Spinal cord (tissue), 10 donors: ENCODE results near the gene MYL2. TPM values are rescaled to one million over a fixed set of nuclear protein-coding genes. Genes with fewer than 3 reads are reported as not detected.

Experiments
- DNase-seq, 6 donors: peaks; one replicate each; pipeline versions ENCODE4 v3.0.0 to v3.0.0-alpha.2; 2013 to 2015; ENCODE audit warnings: low spot score in 6 of 6, low read depth in 4 of 6
- H3K27ac ChIP-seq: one replicate; pipeline ENCODE4 v1.5.1; 2013; ENCODE audit warnings: low read depth, low read length, control low read depth
- H3K27me3 ChIP-seq: one replicate; pipeline ENCODE4 v1.6.1; 2013; ENCODE audit warnings: low read length; ENCODE audit not compliant: control insufficient read depth, insufficient read depth
- H3K36me3 ChIP-seq: one replicate; pipeline ENCODE4 v1.6.1; 2013; ENCODE audit warnings: low read length; ENCODE audit not compliant: control insufficient read depth, insufficient read depth
- H3K4me1 ChIP-seq: one replicate; pipeline ENCODE4 v1.6.1; 2013; ENCODE audit warnings: low read length; ENCODE audit not compliant: control insufficient read depth, insufficient read depth
- H3K4me3 ChIP-seq: one replicate; pipeline ENCODE4 v1.5.1; 2013; ENCODE audit warnings: low read depth, low read length, control low read depth
- H3K9me3 ChIP-seq: one replicate; pipeline ENCODE4 v1.6.1; 2013; ENCODE audit warnings: low read length; ENCODE audit not compliant: control insufficient read depth, insufficient read depth
- WGBS: methylation state at CpG from one replicate; pipeline ENCODE4 v1.1.5; 2013; ENCODE audit warnings: missing lambda C conversion rate; ENCODE audit not compliant: insufficient coverage; 5-methylcytosine and 5-hydroxymethylcytosine counted together
- polyA plus RNA-seq, 2 donors: library from polyadenylated mRNA; unstranded; fragments of 120-200 nt; gene quantifications; one replicate each; pipeline ENCODE4 v1.2.1, GENCODE V29; 2013; ENCODE audit not compliant: insufficient read length in 2 of 2
- total RNA-seq, 2 donors: library from RNA; depleted of rRNA in 1 of 2; stranded (reverse); fragments of 120-200 nt in 1 of 2; fragments of >200 nt in 1 of 2; gene quantifications; one replicate each; pipeline versions ENCODE4 v1.2.3 to v1.2.4, GENCODE V29; 2013 to 2014
- donor health status: healthy.

The MYL2 gene
- total and polyA plus RNA-seq, 4 donors, result 2.0 TPM; not detected in 3

DNA sequence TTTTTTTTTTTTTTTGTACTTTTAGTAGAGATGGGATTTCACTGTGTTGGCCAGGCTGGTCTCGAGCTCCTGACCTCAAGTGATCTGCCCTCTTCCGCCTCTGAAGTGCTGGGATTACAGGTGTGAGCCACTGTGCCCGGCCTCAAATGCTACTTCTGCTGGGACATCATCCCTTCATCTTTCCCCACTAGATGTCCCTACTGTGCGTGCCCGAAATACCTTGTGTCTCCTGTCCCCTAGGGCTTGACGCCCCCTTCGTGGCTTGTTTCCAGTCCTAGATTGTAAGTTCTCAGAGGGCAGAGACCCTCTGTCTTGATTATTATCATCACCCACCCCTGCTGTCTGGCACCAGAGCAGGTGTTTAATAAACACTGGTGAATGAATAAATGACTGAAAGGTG, 58.6 kb downstream of the MYL2 start:
- peaks cover 9% of the 10 kb centered on the region for H3K4me1 ChIP-seq
- H3K27me3 ChIP-seq, result no peaks in the 10 kb centered on the region
- DNase-seq, result no peak
- no peak overlapping the region for H3K27ac ChIP-seq
- H3K4me3 ChIP-seq, result no peak overlapping the region
- no peaks in the 10 kb centered on the region for H3K9me3 ChIP-seq
- WGBS, result 94% methylated on average over 6 of the region's 7 CpGs
- H3K36me3 ChIP-seq, result no peaks in the 10 kb centered on the region

Other genes starting within 250 kb of the MYL2 start
- gene HVCN1, start 231.5 kb downstream of the MYL2 start, total RNA-seq, result 10 to 100 TPM; 10.7 to 21.9 TPM
- 10 to 100 TPM; 12.2 to 16.3 TPM for gene HVCN1, start 231.5 kb downstream of the MYL2 start, polyA plus RNA-seq
- gene PPP1CC, start 177.7 kb downstream of the MYL2 start, total RNA-seq, result 100 to 1,000 TPM; 108 to 152 TPM
- 100 to 1,000 TPM; 119 to 148 TPM for gene PPP1CC, start 177.7 kb downstream of the MYL2 start, polyA plus RNA-seq
- gene CCDC63, start 73.6 kb downstream of the MYL2 start, total RNA-seq, result not detected
- not detected for gene CCDC63, start 73.6 kb downstream of the MYL2 start, polyA plus RNA-seq
- gene CUX2, start 113.6 kb upstream of the MYL2 start, total RNA-seq, result 1 to 10 TPM; 2.5 to 3.6 TPM
- 1 to 10 TPM; 7.5 to 7.7 TPM for gene CUX2, start 113.6 kb upstream of the MYL2 start, polyA plus RNA-seq